Neural cell (in vitro differentiated cells): ENCODE results near the gene SDK1.

Source experiments
- CTCF ChIP-seq: fragments of 450-650 bp; IDR thresholded peaks from 2 replicates; pipeline ENCODE4 v1.5.1; 2014; ENCODE audit warnings: antibody characterized with exemption, mild to moderate bottlenecking, moderate library complexity; ENCODE audit not compliant: poor library complexity, severe bottlenecking
- EP300 ChIP-seq: fragments of 450-650 bp; conservative IDR thresholded peaks from 2 replicates; pipeline ENCODE4 v1.6.1; 2014; ENCODE audit warnings: antibody characterized with exemption, mild to moderate bottlenecking, moderate library complexity; ENCODE audit not compliant: poor library complexity, severe bottlenecking
- EZH2 ChIP-seq: fragments of 200-600, 300-800 bp; shearing (Covaris generic), sonication (generic); IDR thresholded peaks from 2 replicates; pipeline ENCODE4 v1.6.1; 2014; ENCODE audit warnings: antibody characterized with exemption, low read length, borderline replicate concordance, mild to moderate bottlenecking; ENCODE audit not compliant: insufficient read depth, poor library complexity, severe bottlenecking
- MXI1 ChIP-seq: fragments of 450-650 bp; conservative IDR thresholded peaks from 2 replicates; pipeline ENCODE4 v1.6.1; 2014; ENCODE audit warnings: antibody characterized with exemption, mild to moderate bottlenecking; ENCODE audit not compliant: poor library complexity, severe bottlenecking
- RAD21 ChIP-seq: fragments of 450-650 bp; conservative IDR thresholded peaks from 2 replicates; pipeline ENCODE4 v1.6.1; 2014; ENCODE audit warnings: antibody characterized with exemption, mild to moderate bottlenecking, moderate library complexity
- TAF1 ChIP-seq: IDR thresholded peaks from 2 replicates; pipeline ENCODE4 v1.6.1; 2012; ENCODE audit warnings: low read depth

DNA sequence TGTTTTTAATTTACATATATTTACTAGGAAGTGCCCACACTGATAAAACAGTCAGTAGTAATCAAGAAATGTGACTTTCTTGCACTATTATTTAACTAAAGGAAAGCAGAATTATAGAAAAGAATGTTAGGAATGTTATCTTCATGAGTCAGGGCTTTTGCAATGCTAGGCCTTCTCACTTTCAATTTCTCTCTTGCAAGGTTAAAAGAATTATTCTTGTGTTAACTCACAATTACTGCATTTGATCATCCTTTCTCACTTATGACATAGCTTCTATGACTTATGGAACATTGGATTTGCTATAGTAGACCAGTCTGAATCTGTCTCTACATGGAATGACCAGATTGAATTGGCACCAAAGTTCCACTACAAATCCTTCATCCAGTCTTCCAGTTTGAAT lies 192.4 kb downstream of the SDK1 start:
- TF ChIP-seq CTCF: no peak
- no peak for TF ChIP-seq RAD21
- TF ChIP-seq TAF1: no peak
- TF ChIP-seq EP300: no peak
- TF ChIP-seq EZH2: no peak
- no peak for TF ChIP-seq MXI1
